SU-DHL-6 (cell line): ENCODE data around the gene SPSB2.
"Not testable (repeated sequence)": the region's sequence is repeated elsewhere in the genome, so short reads cannot be mapped to it uniquely, and the experiment has no call there.

Source experiments
- H2AFZ ChIP-seq: fragments of 200-600 bp; sonication (generic); 2 replicates; pipeline ENCODE4 v1.6.1; 2014; ENCODE audit warnings: low read depth, mild to moderate bottlenecking, moderate library complexity, mixed read lengths, antibody characterized with exemption, low read length; ENCODE audit not compliant: severe bottlenecking
- H3F3A ChIP-seq: fragments of 200-600 bp; shearing (Covaris generic); 2 replicates; pipeline ENCODE4 v1.6.0; 2016; ENCODE audit warnings: antibody characterized with exemption, mild to moderate bottlenecking; ENCODE audit not compliant: insufficient read depth
- H3K27ac ChIP-seq: fragments of 200-600 bp; sonication (generic); 2 replicates; pipeline ENCODE4 v1.5.1; 2016; ENCODE audit warnings: low read depth, mild to moderate bottlenecking, low read length, moderate library complexity, mixed read lengths
- H3K27me3 ChIP-seq: fragments of 200-600 bp; sonication (generic), shearing (Covaris generic); 2 replicates; pipeline ENCODE4 v1.6.0; 2014; ENCODE audit warnings: mild to moderate bottlenecking, low read length
- H3K36me3 ChIP-seq: fragments of 200-600 bp; sonication (generic); 2 replicates; pipeline ENCODE4 v1.6.1; 2014; ENCODE audit warnings: mild to moderate bottlenecking, low read length, mixed read lengths
- H3K4me2 ChIP-seq: fragments of 300-600, 200-600 bp; shearing (Covaris generic), sonication (generic); 2 replicates; pipeline ENCODE4 v1.6.0; 2014; ENCODE audit warnings: low read length, low read depth, mild to moderate bottlenecking; ENCODE audit not compliant: poor library complexity, severe bottlenecking
- H3K4me3 ChIP-seq: fragments of 200-600 bp; sonication (generic); 2 replicates; pipeline ENCODE4 v1.5.1; 2014; ENCODE audit warnings: antibody characterized with exemption, low read length, mild to moderate bottlenecking, mixed read lengths; ENCODE audit not compliant: insufficient read depth, poor library complexity, severe bottlenecking
- H3K79me2 ChIP-seq: fragments of 200-600 bp; sonication (generic); 2 replicates; pipeline ENCODE4 v1.6.1; 2014; ENCODE audit warnings: mild to moderate bottlenecking, low read length, moderate library complexity; ENCODE audit not compliant: insufficient read depth
- H3K9ac ChIP-seq: fragments of 200-600 bp; sonication (generic); 2 replicates; pipeline ENCODE4 v1.7.0; 2014; ENCODE audit warnings: mild to moderate bottlenecking, low read length
- H3K9me2 ChIP-seq: fragments of 200-600 bp; sonication (generic); replicated peaks from 2 replicates; pipeline ENCODE4 v1.6.1; 2014; ENCODE audit warnings: low read length; ENCODE audit not compliant: insufficient read depth
- H3K9me3 ChIP-seq: fragments of 200-600 bp; sonication (generic); 2 replicates; pipeline ENCODE4 v1.6.1; 2014; ENCODE audit warnings: low read length, mixed read lengths; ENCODE audit not compliant: insufficient read depth
- H4K20me1 ChIP-seq: fragments of 200-600 bp; sonication (generic); 2 replicates; pipeline ENCODE4 v1.6.1; 2014; ENCODE audit warnings: low read depth, mild to moderate bottlenecking, antibody characterized with exemption, low read length, moderate library complexity, mixed read lengths
- CTCF ChIP-seq: fragments of 200-600 bp; sonication (generic); IDR thresholded peaks from one replicate; pipeline ENCODE4 v1.5.1; 2017; ENCODE audit warnings: antibody characterized with exemption, mild to moderate bottlenecking, low read length, moderate library complexity; ENCODE audit not compliant: insufficient read depth, poor library complexity, severe bottlenecking
- EZH2phosphoT487 ChIP-seq: fragments of 200-600 bp; sonication (generic), shearing (Covaris generic); conservative IDR thresholded peaks from 2 replicates; pipeline ENCODE4 v1.6.1; 2018; ENCODE audit warnings: mild to moderate bottlenecking, antibody characterized with exemption, low read length, moderate library complexity, mixed read lengths

The SPSB2 gene

GRCh38 chr12:6896846-6897435 is 23.8 kb upstream of the SPSB2 start:
- no peak overlapping the region for H2AFZ ChIP-seq
- no peaks in the 10 kb centered on the region for H3F3A ChIP-seq
- no peak overlapping the region for H3K27ac ChIP-seq
- TF ChIP-seq EZH2phosphoT487: no peak
- no peak for TF ChIP-seq CTCF
- H3K36me3 ChIP-seq: no peaks in the 10 kb centered on the region
- H3K4me2 ChIP-seq: no peak overlapping the region
- no peaks in the 10 kb centered on the region for H3K9me2 ChIP-seq
- H3K9ac ChIP-seq: no peak overlapping the region
- no peak overlapping the region for H3K4me3 ChIP-seq
- no peaks in the 10 kb centered on the region for H3K9me3 ChIP-seq
- no peaks in the 10 kb centered on the region for H3K27me3 ChIP-seq
- no peaks in the 10 kb centered on the region for H4K20me1 ChIP-seq
- no peaks in the 10 kb centered on the region for H3K79me2 ChIP-seq

GRCh38 chr12:6894321-6894720 is 21.2 kb upstream of the SPSB2 start:
- no peaks in the 10 kb centered on the region for H3K79me2 ChIP-seq
- no peak overlapping the region for H3K27ac ChIP-seq
- no peak overlapping the region for H3K4me3 ChIP-seq
- H3F3A ChIP-seq: peaks cover 4% of the 10 kb centered on the region; the same call in 1 of the 2 replicates
- no peaks in the 10 kb centered on the region for H3K9me2 ChIP-seq
- no peak for TF ChIP-seq CTCF
- no peak for TF ChIP-seq EZH2phosphoT487
- H3K4me2 ChIP-seq: no peak overlapping the region
- no peak overlapping the region for H2AFZ ChIP-seq
- H3K27me3 ChIP-seq: no peaks in the 10 kb centered on the region
- H3K36me3 ChIP-seq: no peaks in the 10 kb centered on the region
- no peaks in the 10 kb centered on the region for H4K20me1 ChIP-seq
- no peaks in the 10 kb centered on the region for H3K9me3 ChIP-seq
- no peak overlapping the region for H3K9ac ChIP-seq

- not testable (repeated sequence) for H3K4me2 ChIP-seq, H3K79me2 ChIP-seq, H3K9me3 ChIP-seq, H3K9ac ChIP-seq, H3K27ac ChIP-seq, H4K20me1 ChIP-seq, H3K4me3 ChIP-seq, H3K27me3 ChIP-seq, H2AFZ ChIP-seq, H3K36me3 ChIP-seq, H3K9me2 ChIP-seq
- peaks cover 12% of the 10 kb centered on the region for H3F3A ChIP-seq
Observed at GRCh38 chr12:6892683-6893082, 19.6 kb upstream of the SPSB2 start.

GRCh38 chr12:6891646-6892001 is 18.5 kb upstream of the SPSB2 start:
- H3K9me2 ChIP-seq: no peaks in the 10 kb centered on the region

More at GRCh38 chr12:6891646-6892001, 18.5 kb upstream of the SPSB2 start:
- H3F3A ChIP-seq: peaks cover 12% of the 10 kb centered on the region
- no peaks in the 10 kb centered on the region for H3K27me3 ChIP-seq
- H3K36me3 ChIP-seq: no peaks in the 10 kb centered on the region
- TF ChIP-seq CTCF (no peak), EZH2phosphoT487 (no peak)
- no peaks in the 10 kb centered on the region for H4K20me1 ChIP-seq
- H3K27ac ChIP-seq: peak overlapping the region; percentile 64
- no peaks in the 10 kb centered on the region for H3K79me2 ChIP-seq
- peak overlapping the region; percentile 74 for H3K9ac ChIP-seq
- H3K4me3 ChIP-seq: peak overlapping the region; percentile 56
- H3K4me2 ChIP-seq: peak overlapping the region; percentile 76
- H3K9me3 ChIP-seq: no peaks in the 10 kb centered on the region
- H2AFZ ChIP-seq: peak overlapping the region; percentile 94
